GM19023 (cell line): ENCODE data around the gene PGRMC1.
A peak's percentile ranks its signal among the peaks of the same experiment; 100 is the strongest.
"Not testable (repeated sequence)": the region's sequence is repeated elsewhere in the genome, so short reads cannot be mapped to it uniquely, and the experiment has no call there.

Experiments
- ATAC-seq: cut with Tn5 transposase; IDR thresholded peaks from one replicate; pipeline ENCODE4 v1.9.1; 2021; ENCODE audit warnings: mild to moderate bottlenecking, moderate library complexity; ENCODE audit not compliant: unreplicated experiment

Gene PGRMC1

GRCh38 chrX:119231936-119232445 is 4.1 kb upstream of the PGRMC1 start:
- no peak for ATAC-seq

GRCh38 chrX:119235051-119235511 is 1.0 kb upstream of the PGRMC1 start:
- ATAC-seq, result no peak

- peak; percentile 36 for ATAC-seq
These were observed 807 bp downstream of the PGRMC1 start for GRCh38 chrX:119236623-119237561.

- ATAC-seq, result no peak
These were observed 1.5 kb downstream of the PGRMC1 start for GRCh38 chrX:119237562-119237942.

- no peak for ATAC-seq
These were observed 2.5 kb downstream of the PGRMC1 start for GRCh38 chrX:119238557-119238956.

- ATAC-seq, result no peak
These were observed 4.3 kb downstream of the PGRMC1 start for GRCh38 chrX:119240356-119240755.

GRCh38 chrX:119247702-119248101 is 11.6 kb downstream of the PGRMC1 start:
- ATAC-seq, result no peak

GRCh38 chrX:119249891-119250290 is 13.8 kb downstream of the PGRMC1 start:
- ATAC-seq, result no peak

GRCh38 chrX:119251386-119251785 is 15.3 kb downstream of the PGRMC1 start:
- ATAC-seq, result no peak

- no peak for ATAC-seq
These were observed 16.6 kb downstream of the PGRMC1 start for GRCh38 chrX:119252716-119253115.

GRCh38 chrX:119266364-119266995 is 30.4 kb downstream of the PGRMC1 start:
- no peak for ATAC-seq

GRCh38 chrX:119267115-119267514 is 31.0 kb downstream of the PGRMC1 start:
- ATAC-seq, result not testable (repeated sequence)

- ATAC-seq, result no peak
These were observed 36.9 kb downstream of the PGRMC1 start for GRCh38 chrX:119272882-119273419.

- ATAC-seq, result no peak
These were observed 37.5 kb downstream of the PGRMC1 start for GRCh38 chrX:119273420-119274192.

GRCh38 chrX:119282347-119282746 is 46.3 kb downstream of the PGRMC1 start:
- not testable (repeated sequence) for ATAC-seq

GRCh38 chrX:119288890-119289393 is 52.9 kb downstream of the PGRMC1 start:
- ATAC-seq, result no peak

- ATAC-seq, result no peak
These were observed 54.4 kb downstream of the PGRMC1 start for GRCh38 chrX:119290476-119290875.

- not testable (repeated sequence) for ATAC-seq
These were observed 55.2 kb downstream of the PGRMC1 start for GRCh38 chrX:119291246-119291645.

GRCh38 chrX:119292445-119292844 is 56.4 kb downstream of the PGRMC1 start:
- ATAC-seq, result no peak
